H9 (cell line): ENCODE data around the gene TAF1L. TPM values are rescaled to one million over a fixed set of nuclear protein-coding genes. Genes with fewer than 3 reads are reported as not detected.

Experiments used
- DNase-seq: peaks from one replicate; pipeline ENCODE4 v3.0.0-alpha.2; 2017
- H2AFZ ChIP-seq: one replicate; pipeline ENCODE4 v1.6.1; 2013; ENCODE audit warnings: mild to moderate bottlenecking, low read length, control low read depth, moderate library complexity
- H2AK5ac ChIP-seq: 2 replicates; pipeline ENCODE4 v1.6.1; 2013; ENCODE audit warnings: low read length, control low read depth, mixed read lengths; ENCODE audit not compliant: insufficient read length
- H2BK120ac ChIP-seq: one replicate; pipeline ENCODE4 v1.6.1; 2013; ENCODE audit warnings: low read depth, mild to moderate bottlenecking, low read length, control low read depth, inconsistent platforms; ENCODE audit not compliant: poor library complexity, severe bottlenecking
- H2BK12ac ChIP-seq: 2 replicates; pipeline ENCODE4 v1.6.1; 2013; ENCODE audit warnings: low read length, control low read depth, mixed read lengths, low read depth; ENCODE audit not compliant: insufficient read length
- H2BK15ac ChIP-seq: 2 replicates; pipeline ENCODE4 v1.6.1; 2013; ENCODE audit warnings: low read depth, low read length, control low read depth
- H2BK20ac ChIP-seq: one replicate; pipeline ENCODE4 v1.6.1; 2013; ENCODE audit warnings: low read depth, mild to moderate bottlenecking, low read length, control low read depth, inconsistent platforms; ENCODE audit not compliant: poor library complexity, severe bottlenecking
- H2BK5ac ChIP-seq: 2 replicates; pipeline ENCODE4 v1.6.1; 2013; ENCODE audit warnings: low read length, control low read depth, mixed read lengths; ENCODE audit not compliant: insufficient read length
- H3K14ac ChIP-seq: 2 replicates; pipeline ENCODE4 v1.6.1; 2013; ENCODE audit warnings: low read length, control low read depth; ENCODE audit not compliant: insufficient read depth
- H3K18ac ChIP-seq: 2 replicates; pipeline ENCODE4 v1.6.1; 2013; ENCODE audit warnings: low read depth, mild to moderate bottlenecking, mixed read lengths, low read length, control low read depth; ENCODE audit not compliant: insufficient read length
- H3K23ac ChIP-seq: 2 replicates; pipeline ENCODE4 v1.6.1; 2013; ENCODE audit warnings: low read length, control low read depth, mixed read lengths, low read depth; ENCODE audit not compliant: insufficient read length
- H3K23me2 ChIP-seq: 2 replicates; pipeline ENCODE4 v1.6.1; 2013; ENCODE audit warnings: low read depth, mild to moderate bottlenecking, mixed read lengths, low read length, control low read depth; ENCODE audit not compliant: insufficient read length, poor library complexity, severe bottlenecking
- H3K27ac ChIP-seq: 2 replicates; pipeline ENCODE4 v1.5.1; 2013; ENCODE audit warnings: low read length, control low read depth, mixed read lengths, low read depth; ENCODE audit not compliant: insufficient read length
- H3K27me3 ChIP-seq: 2 replicates; pipeline ENCODE4 v1.6.1; 2013; ENCODE audit warnings: low read length, control low read depth, inconsistent platforms; ENCODE audit not compliant: insufficient read depth
- H3K4ac ChIP-seq: 2 replicates; pipeline ENCODE4 v1.6.1; 2013; ENCODE audit warnings: low read depth, mild to moderate bottlenecking, control low read depth, inconsistent platforms, low read length, moderate library complexity
- H3K4me1 ChIP-seq: 2 replicates; pipeline ENCODE4 v1.6.1; 2013; ENCODE audit warnings: low read length, control low read depth, inconsistent platforms; ENCODE audit not compliant: insufficient read depth
- H3K4me2 ChIP-seq: 2 replicates; pipeline ENCODE4 v1.6.1; 2013; ENCODE audit warnings: low read length, control low read depth, mixed read lengths; ENCODE audit not compliant: insufficient read length, insufficient read depth
- H3K56ac ChIP-seq: 2 replicates; pipeline ENCODE4 v1.6.1; 2013; ENCODE audit warnings: low read depth, mild to moderate bottlenecking, mixed read lengths, low read length, control low read depth; ENCODE audit not compliant: insufficient read length
- H3K79me1 ChIP-seq: 2 replicates; pipeline ENCODE4 v1.6.1; 2013; ENCODE audit warnings: low read depth, mild to moderate bottlenecking, moderate library complexity, low read length, control low read depth, inconsistent platforms; ENCODE audit not compliant: insufficient read depth, poor library complexity, severe bottlenecking
- H3K79me2 ChIP-seq: 2 replicates; pipeline ENCODE4 v1.6.1; 2013; ENCODE audit warnings: low read length, control low read depth, inconsistent platforms; ENCODE audit not compliant: insufficient read depth
- H3K9ac ChIP-seq: 2 replicates; pipeline ENCODE4 v1.6.1; 2013; ENCODE audit warnings: low read length, control low read depth, mixed read lengths; ENCODE audit not compliant: insufficient read length; ENCODE audit errors: extremely low read depth
- H3K9me3 ChIP-seq: one replicate; pipeline ENCODE4 v1.6.1; 2013; ENCODE audit warnings: low read depth, low read length, inconsistent platforms; ENCODE audit not compliant: control insufficient read depth
- H3T11ph ChIP-seq: one replicate; pipeline ENCODE4 v1.6.1; 2013; ENCODE audit warnings: mild to moderate bottlenecking, low read length, control low read depth, inconsistent platforms
- H4K20me1 ChIP-seq: one replicate; pipeline ENCODE4 v1.6.1; 2013; ENCODE audit not compliant: control insufficient read depth, insufficient read length, insufficient read depth
- H4K5ac ChIP-seq: 2 replicates; pipeline ENCODE4 v1.6.1; 2013; ENCODE audit warnings: low read depth, mild to moderate bottlenecking, mixed read lengths, low read length, control low read depth; ENCODE audit not compliant: insufficient read length
- H4K8ac ChIP-seq: replicated peaks from 2 replicates; pipeline ENCODE4 v1.6.1; 2013; ENCODE audit warnings: low read length, control low read depth, mixed read lengths, low read depth; ENCODE audit not compliant: insufficient read length
- H4K91ac ChIP-seq: 2 replicates; pipeline ENCODE4 v1.6.1; 2013; ENCODE audit warnings: low read depth, mild to moderate bottlenecking, moderate library complexity, mixed read lengths, low read length, control low read depth; ENCODE audit not compliant: insufficient read length
- H3K27ac Mint-ChIP-seq, 3 experiments: 2 replicates in 2 of 3; 3 replicates in 1 of 3; pipeline ENCODE4 v1.8.0; 2020 to 2021; ENCODE audit warnings: mixed read lengths in 3 of 3, mild to moderate bottlenecking in 1 of 3, moderate library complexity in 1 of 3
- H3K27me3 Mint-ChIP-seq: 2 replicates; pipeline ENCODE4 v1.8.0; 2021; ENCODE audit warnings: low read depth, mild to moderate bottlenecking, moderate library complexity, mixed read lengths
- H3K36me3 Mint-ChIP-seq, 3 experiments: 2 replicates in 2 of 3; 3 replicates in 1 of 3; pipeline ENCODE4 v1.8.0; 2020 to 2021; ENCODE audit warnings: low read depth in 3 of 3, mixed read lengths in 3 of 3; ENCODE audit not compliant: insufficient read depth in 1 of 3
- H3K4me1 Mint-ChIP-seq, 2 experiments: 2 replicates each; pipeline ENCODE4 v1.8.0; 2020; ENCODE audit warnings: mixed read lengths in 2 of 2
- H3K4me3 Mint-ChIP-seq, 2 experiments: 2 replicates in 1 of 2; 3 replicates in 1 of 2; pipeline ENCODE4 v1.8.0; 2020 to 2021; ENCODE audit warnings: mild to moderate bottlenecking in 2 of 2, mixed read lengths in 2 of 2, moderate library complexity in 1 of 2
- H3K9me3 Mint-ChIP-seq, 2 experiments: 2 replicates in 1 of 2; 3 replicates in 1 of 2; pipeline ENCODE4 v1.8.0; 2020; ENCODE audit warnings: mild to moderate bottlenecking in 2 of 2, mixed read lengths in 2 of 2, moderate library complexity in 1 of 2
- CTCF ChIP-seq: fragments of 200-600 bp; sonication (generic); conservative IDR thresholded peaks from 3 replicates; pipeline ENCODE4 v1.8.0; 2021; ENCODE audit warnings: antibody characterized with exemption, mild to moderate bottlenecking
- WGBS: extraction: QIAGEN DNeasy Blood & Tissue Kit; methylation state at CpG from one replicate; pipeline ENCODE4 v1.1.7; 2013; ENCODE audit warnings: missing lambda C conversion rate, low lambda C conversion rate, mixed read lengths; ENCODE audit not compliant: insufficient read length; ENCODE audit errors: extremely low coverage; 5-methylcytosine and 5-hydroxymethylcytosine counted together
- total RNA-seq: library from RNA; stranded (reverse); gene quantifications from 2 replicates; pipeline ENCODE4 v1.2.1, GENCODE V29; 2021

The TAF1L gene
- total RNA-seq, 1 experiment from 2014 or later = not detected

GRCh38 chr9:32589083-32589723 is 46.3 kb downstream of the TAF1L start:
- Histone ChIP-seq H3K27ac (no peak overlapping the region), H2BK15ac (no peak overlapping the region), H3T11ph (no peak overlapping the region), H3K23ac (no peak overlapping the region), H3K18ac (no peak overlapping the region), H3K56ac (no peak overlapping the region), H3K4me2 (no peak overlapping the region), H3K4me1 (no peaks in the 10 kb centered on the region), H3K14ac (no peak overlapping the region), H2BK5ac (no peak overlapping the region), H2BK120ac (no peak overlapping the region), H4K20me1 (no peaks in the 10 kb centered on the region), H3K23me2 (no peaks in the 10 kb centered on the region), H2BK12ac (no peak overlapping the region), H3K9ac (no peak overlapping the region), H2AFZ (no peak overlapping the region), H2BK20ac (no peak overlapping the region), H4K91ac (no peak overlapping the region), H3K4ac (no peak overlapping the region), H3K79me2 (no peaks in the 10 kb centered on the region), H2AK5ac (no peak overlapping the region), H3K27me3 (no peaks in the 10 kb centered on the region), H4K8ac (no peak overlapping the region), H3K9me3 (no peaks in the 10 kb centered on the region), H4K5ac (no peak overlapping the region), H3K79me1 (no peaks in the 10 kb centered on the region)
- Mint-ChIP-seq H3K27me3 (peaks cover 2% of the 10 kb centered on the region), H3K4me3 (no peak overlapping the region), H3K4me1 (no peaks in the 10 kb centered on the region), H3K27ac (no peak overlapping the region), H3K36me3 (no peaks in the 10 kb centered on the region), H3K9me3 (peaks cover 3 to 4% of the 10 kb centered on the region in 2 experiments; a peak in 2 of 5 replicates)
- WGBS = no CpG with 5 or more reads among the region's 6 CpGs
- TF ChIP-seq CTCF = peak; percentile 66
- DNase-seq = no peak
